Dermis blood vessel endothelial cell (primary cell): ENCODE measurements around the gene C16orf87. TPM values are rescaled to one million over a fixed set of nuclear protein-coding genes. Genes with fewer than 3 reads are reported as not detected.
A peak's percentile ranks its signal among the peaks of the same experiment; 100 is the strongest.
"Not testable (repeated sequence)": the region's sequence is repeated elsewhere in the genome, so short reads cannot be mapped to it uniquely, and the experiment has no call there.

Experiments used
- DNase-seq: peaks from one replicate; pipeline ENCODE4 v3.0.0; 2010
- total RNA-seq: library from RNA; depleted of rRNA; stranded (reverse); fragments of >200 nt; gene quantifications from 2 replicates; pipeline ENCODE4 v1.2.3, GENCODE V29; 2014

Gene C16orf87, protein sequence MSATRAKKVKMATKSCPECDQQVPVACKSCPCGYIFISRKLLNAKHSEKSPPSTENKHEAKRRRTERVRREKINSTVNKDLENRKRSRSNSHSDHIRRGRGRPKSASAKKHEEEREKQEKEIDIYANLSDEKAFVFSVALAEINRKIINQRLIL
- total RNA-seq = 10.9 and 11.2 TPM in 2 replicates

DNA sequence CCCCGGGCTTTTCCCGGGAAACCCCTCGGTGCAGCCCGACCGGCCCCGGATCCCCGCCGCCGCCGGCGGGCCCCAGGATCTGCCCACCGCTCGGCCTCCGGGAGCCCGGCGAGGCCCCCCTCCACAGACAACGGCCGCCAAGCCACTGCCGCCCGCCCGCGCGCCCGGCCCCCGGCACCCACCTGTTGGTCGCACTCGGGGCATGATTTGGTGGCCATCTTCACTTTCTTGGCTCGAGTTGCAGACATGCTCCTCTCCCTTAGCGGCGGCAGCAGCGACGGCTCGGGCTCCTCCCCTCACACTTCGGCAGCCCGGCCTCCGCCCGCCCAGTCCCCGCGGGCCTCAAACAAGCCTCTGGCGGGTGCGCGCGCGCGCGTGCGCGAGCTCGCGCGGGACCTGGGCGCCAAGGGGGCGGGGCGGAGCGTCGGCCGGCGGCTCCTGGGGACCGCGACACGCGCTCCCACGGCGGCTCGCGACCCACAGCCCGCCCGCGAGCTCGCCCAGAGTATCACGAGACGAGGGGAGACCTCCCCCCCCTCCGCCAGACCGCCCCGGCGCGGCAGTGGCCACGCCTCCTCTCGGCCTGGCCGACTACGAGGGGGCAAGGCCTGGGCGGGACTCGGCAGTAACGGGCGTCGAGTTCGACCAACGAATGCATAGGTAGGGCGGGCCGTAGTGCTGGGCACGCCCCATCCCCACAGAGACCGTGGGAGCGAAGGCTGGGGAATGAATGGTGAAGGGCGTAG is at the start of gene C16orf87:
C16orf87 (minus strand) TSS at position 279 of the 746 bp plus-strand sequence; CDS start at position 248, 31 bp downstream.
- DNase-seq = peak; percentile 96

DNA sequence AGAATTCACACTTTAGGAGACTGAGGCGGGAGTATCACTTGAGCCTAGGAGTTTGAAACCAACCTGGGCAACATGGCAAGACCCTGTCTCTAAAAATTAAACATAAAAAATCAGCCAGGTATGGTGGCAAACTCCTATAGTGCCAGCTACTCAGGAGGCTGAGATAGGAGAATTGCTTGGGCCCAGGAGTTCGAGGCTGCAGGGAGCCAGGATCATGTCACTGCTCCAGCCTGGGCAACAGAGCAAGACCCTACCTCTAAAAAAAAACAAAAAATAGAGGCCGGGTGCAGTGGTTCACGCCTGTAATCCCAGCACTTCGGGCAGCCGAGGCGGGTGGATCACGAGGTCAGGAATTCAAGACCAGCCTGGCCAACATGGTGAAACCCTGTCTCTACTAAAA is 44.3 kb upstream of the C16orf87 start:
- DNase-seq = no peak

DNA sequence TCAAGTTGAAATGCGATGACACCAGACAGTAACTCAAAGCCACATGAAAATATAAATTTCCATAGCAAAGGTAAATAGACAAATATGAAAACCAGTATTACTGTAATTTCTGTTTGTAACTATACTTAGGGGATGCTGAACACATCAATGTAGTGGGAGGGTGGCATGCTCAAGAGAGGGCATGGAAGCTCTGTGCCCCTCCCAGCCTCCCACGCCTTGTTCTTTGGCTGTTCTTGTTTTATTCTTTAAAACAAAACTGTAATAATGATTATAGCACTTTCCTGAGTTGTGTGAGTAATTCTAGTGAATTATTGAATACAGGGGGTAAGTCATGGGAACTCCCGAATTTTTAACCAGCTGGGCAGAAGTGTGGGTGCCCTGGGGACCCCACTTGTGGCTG is 42.2 kb upstream of the C16orf87 start:
- no peak for DNase-seq

DNA sequence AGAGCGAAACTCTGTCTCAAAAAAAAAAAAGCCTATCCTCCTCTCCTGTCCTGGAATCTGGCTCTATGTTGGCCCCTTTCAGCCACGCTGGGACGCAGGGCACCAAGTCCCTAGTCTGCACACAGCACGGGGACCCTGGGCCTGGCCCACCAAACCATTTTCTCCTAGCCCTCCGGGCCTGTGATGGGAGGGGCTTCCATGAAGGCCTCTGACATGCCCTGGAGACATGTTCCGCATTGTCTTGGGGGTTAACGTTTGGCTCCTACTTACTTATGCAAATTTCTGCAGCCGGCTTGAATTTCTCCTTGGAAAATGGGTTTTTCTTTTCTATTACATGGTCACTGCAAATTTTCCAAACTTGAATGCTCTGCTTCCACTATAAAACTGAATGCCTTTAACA is 40.6 kb upstream of the C16orf87 start:
- DNase-seq = no peak

- DNase-seq = not testable (repeated sequence)
These were observed 37.9 kb upstream of the C16orf87 start for GRCh38 chr16:46868891-46869290.

GRCh38 chr16:46867486-46867885 is 36.5 kb upstream of the C16orf87 start:
- DNase-seq = not testable (repeated sequence)

DNA sequence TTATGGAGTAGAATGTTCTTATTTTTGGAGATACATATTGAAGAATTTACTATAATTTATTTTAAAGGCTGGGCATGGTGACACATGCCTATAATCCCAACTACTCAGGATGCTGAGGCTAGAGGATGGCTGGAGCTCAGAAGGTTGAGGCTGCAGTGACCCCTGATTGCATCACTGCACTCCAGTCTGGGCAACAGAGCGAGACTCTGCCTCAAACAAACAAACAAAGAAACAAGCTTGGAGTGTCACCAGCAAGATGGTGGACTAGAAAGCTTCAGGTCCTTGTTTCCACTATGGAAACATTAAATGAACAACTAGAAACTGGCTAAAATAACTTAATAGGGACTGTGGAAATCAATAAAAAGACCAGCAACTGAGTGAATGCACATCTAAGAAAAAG is 35.3 kb upstream of the C16orf87 start:
- no peak for DNase-seq

- no peak for DNase-seq
These were observed 31.8 kb upstream of the C16orf87 start for GRCh38 chr16:46862555-46863447.

- peak; percentile 84 for DNase-seq
These were observed 28.8 kb upstream of the C16orf87 start for GRCh38 chr16:46859719-46860152.

- no peak for DNase-seq
These were observed 27.2 kb upstream of the C16orf87 start for GRCh38 chr16:46858151-46858550.

GRCh38 chr16:46857368-46857945 is 26.5 kb upstream of the C16orf87 start:
- DNase-seq = peak; percentile 56

GRCh38 chr16:46855389-46855788 is 24.4 kb upstream of the C16orf87 start:
- DNase-seq = no peak

DNA sequence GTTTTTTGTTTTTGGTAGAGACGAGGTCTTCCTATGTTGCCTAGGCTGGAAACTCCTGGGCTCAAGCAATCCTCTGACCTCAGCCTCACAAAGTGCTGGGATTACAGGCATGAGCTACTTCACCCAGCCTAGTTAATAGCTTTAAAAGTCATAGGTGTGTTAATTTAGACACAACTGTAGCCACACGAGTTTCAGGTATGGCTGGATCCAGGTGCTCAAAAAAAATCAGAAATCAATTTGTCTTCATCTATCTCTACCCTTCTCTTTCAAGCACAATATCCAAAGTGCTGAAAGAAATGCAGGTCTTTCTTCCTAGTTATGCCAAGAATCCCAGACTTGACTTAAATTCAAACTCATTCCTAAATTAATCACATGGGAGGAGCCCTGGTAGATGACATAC is 23.9 kb upstream of the C16orf87 start:
- no peak for DNase-seq

- peak; percentile 85 for DNase-seq
These were observed 22.9 kb upstream of the C16orf87 start for GRCh38 chr16:46853713-46854443.

DNA sequence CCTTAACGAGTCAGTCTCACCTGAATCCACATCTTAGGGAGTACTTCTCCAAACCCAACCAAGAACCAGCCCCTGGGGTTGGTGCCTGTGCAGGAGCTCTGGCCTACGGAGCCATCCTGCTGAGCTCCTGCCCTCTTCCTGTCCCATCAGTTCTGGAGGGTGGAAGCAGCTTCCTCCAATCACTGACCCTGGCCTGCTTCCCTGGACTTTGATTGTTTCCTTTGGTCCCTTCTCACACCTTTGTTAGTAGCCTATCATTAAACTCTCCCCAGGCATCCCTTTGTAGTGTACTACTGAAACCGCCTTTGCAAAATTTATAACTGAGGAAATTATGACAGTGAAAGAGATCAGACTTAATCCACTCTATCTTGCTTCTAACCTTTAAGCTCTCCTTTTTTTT is 21.1 kb upstream of the C16orf87 start:
- no peak for DNase-seq

DNA sequence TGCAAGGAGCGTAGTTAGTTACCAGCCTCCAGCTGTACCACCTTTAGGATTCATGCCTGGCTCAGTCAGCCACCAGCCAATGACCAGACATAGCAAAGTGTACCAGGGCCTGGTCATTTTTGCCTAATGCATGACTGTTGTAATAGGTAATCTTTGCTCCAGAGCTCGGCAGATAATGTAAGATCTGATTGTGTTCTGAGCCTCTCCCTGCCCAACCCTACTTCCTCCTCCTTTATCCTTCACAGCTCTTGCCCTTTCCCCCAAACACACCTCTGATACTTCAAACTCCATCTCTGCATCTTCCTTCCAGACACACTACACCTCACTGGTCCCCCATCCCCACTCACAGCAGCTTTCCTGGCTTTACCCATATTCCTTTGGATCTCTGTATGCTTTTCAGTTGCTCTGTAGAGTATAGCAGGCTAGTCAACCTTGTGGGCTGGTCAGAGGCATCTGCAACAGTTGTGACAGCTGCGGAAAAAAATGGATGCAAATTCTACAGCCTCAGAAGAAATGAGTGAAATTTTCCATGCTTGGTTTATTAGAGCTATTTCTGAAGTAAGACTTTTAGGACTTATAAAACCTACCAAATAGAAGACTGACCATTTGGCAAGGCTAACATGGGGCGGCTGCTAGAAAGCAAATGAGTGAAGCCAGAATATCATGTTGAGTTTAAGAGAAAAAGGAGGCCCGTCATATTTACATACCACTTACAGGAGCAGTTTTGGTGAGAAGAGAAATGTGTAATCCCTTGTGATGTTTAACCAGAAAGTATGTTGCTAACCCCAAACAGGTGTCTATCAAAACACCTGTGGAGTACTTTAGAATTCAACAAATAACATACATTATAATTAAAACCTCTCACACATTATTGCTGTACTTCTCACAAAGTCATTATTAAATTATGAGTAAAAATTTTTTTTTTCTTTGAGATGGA is 19.9 kb upstream of the C16orf87 start:
- DNase-seq = no peak

GRCh38 chr16:46848768-46849764 is 18.1 kb upstream of the C16orf87 start:
- DNase-seq = no peak

GRCh38 chr16:46845952-46846351 is 15.0 kb upstream of the C16orf87 start:
- no peak for DNase-seq

GRCh38 chr16:46844771-46845170 is 13.8 kb upstream of the C16orf87 start:
- DNase-seq = no peak
